Cardiac septum (tissue), 1 donor: ENCODE measurements around the gene NLRP11. TPM values are rescaled to one million over a fixed set of nuclear protein-coding genes. Genes with fewer than 3 reads are reported as not detected.

Experiments used
- DNase-seq: peaks from one replicate; pipeline ENCODE4 v3.0.0-alpha.2; 2020; ENCODE audit warnings: low spot score
- intact Hi-C: fragments of 100-400 bp; cut with DNase I; formaldehyde crosslinking; loops from one replicate; pipeline ENCODE4 v1.14.0; 2022
- long read RNA-seq: library from polyadenylated mRNA; unstranded; transcript quantifications from one replicate; pipeline ENCODE4 v2.0.0, GENCODE V29; 2021
- total RNA-seq: library from RNA; stranded (reverse); fragmentation: NEBNext Ultra II Directional; extraction: Animal tissue kit (Norgen Biotek cat#: 25700); gene quantifications from one replicate; pipeline ENCODE4 v1.2.1, GENCODE V29; 2021
- donor health status: DM: no; HTN: no; CAD: no.

NLRP11 gene
- total RNA-seq, result not detected
- long read RNA-seq, result 0 reads

DNA sequence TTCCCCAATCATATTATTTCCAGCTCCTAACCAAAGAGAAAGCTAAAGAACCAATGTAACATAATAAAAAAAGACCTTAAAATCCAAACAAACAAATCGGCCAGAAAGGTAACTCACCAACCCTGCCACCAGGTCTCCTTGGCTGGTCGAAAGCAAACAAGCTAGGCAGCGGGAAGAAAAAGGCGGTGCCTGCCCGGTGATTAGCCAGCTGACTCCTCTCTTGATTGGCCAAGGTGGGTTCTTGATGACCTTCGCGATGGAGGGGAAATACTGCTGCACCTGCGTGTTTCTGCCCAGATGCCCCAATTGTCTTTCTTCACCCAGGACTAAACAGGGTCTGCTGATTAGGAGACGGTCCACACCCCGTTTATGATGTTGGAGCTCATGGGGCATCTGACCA is at the start of gene NLRP11:
TSS of gene NLRP11 (minus strand) at position 154 of the 400 bp plus-strand sequence. CDS start 13,825 bp downstream, outside the sequence.
- intact Hi-C loops, result no loop called here
- DNase-seq, result no peak

GRCh38 chr19:55877211-55877610 is 45.4 kb upstream of the NLRP11 start:
- intact Hi-C loops, result no loop called here

DNA sequence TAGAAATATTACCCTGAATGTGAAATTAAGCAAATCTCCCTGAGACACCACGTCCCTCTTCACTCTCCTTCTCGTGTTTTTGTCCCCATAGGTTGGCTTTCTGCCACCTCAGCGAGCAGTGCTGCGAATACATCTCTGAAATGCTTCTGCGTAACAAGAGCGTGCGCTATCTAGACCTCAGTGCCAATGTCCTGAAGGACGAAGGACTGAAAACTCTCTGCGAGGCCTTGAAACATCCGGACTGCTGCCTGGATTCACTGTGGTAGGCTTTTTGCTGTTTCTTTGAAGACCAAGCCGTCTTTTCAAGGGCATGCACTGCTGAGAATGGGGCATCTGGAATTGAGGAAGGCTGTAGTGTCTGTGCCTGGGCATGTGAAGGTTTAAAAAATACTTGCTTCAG is 38.9 kb upstream of the NLRP11 start:
- intact Hi-C loops, result no loop called here
- no peak for DNase-seq

More at GRCh38 chr19:55877211-55877610, 45.4 kb upstream of the NLRP11 start:
- no peak for DNase-seq

- intact Hi-C loops, result no loop called here
- no peak for DNase-seq
These were observed 35.3 kb upstream of the NLRP11 start for GRCh38 chr19:55867101-55867500.

DNA sequence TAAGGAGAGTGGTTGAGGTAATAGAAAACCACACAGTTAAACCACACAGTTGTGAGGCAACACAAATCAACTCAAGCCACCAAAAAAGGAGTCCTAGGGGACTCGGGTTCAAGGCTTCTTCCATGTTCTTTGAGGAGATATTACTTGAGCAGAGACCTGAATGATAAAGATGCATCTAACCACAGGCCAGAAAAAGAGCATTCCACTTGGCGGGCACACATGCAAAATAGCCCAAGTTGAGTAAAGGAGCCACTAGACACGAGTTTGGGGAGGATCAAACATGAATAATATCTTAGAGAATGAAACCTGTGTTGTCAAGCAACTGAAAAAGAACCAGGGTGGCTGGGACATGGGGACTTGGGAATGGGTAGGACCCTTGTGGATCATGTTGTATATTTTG is 34.7 kb upstream of the NLRP11 start:
- intact Hi-C loops, result no loop called here

DNA sequence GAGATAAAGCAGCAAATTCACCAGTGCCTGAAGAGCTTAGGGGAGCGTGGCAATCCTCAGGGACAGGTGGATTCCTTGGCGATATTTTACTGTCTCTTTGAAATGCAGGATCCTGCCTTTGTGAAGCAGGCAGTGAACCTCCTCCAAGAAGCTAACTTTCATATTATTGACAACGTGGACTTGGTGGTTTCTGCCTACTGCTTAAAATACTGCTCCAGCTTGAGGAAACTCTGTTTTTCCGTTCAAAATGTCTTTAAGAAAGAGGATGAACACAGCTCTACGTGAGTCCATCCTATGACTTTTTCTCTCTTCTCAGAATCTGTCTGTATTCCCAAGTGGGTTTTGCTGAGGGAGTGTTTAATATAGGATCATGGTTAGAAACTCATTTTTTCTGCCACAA is 27.2 kb upstream of the NLRP11 start:
- intact Hi-C loops, result no loop called here
- no peak for DNase-seq

More for the DNA sequence above, 34.7 kb upstream of the NLRP11 start:
- no peak for DNase-seq

- intact Hi-C loops, result no loop called here
- no peak for DNase-seq
These were observed 26.6 kb upstream of the NLRP11 start for GRCh38 chr19:55858401-55858800.

DNA sequence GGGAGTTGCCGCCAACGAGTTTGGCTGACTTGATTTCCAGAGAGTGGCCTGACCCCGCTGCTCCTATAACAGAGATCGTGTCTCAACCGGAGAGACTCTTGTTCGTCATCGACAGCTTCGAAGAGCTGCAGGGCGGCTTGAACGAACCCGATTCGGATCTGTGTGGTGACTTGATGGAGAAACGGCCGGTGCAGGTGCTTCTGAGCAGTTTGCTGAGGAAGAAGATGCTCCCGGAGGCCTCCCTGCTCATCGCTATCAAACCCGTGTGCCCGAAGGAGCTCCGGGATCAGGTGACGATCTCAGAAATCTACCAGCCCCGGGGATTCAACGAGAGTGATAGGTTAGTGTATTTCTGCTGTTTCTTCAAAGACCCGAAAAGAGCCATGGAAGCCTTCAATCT is 26.2 kb upstream of the NLRP11 start:
- no peak for DNase-seq
- intact Hi-C loops, result no loop called here

DNA sequence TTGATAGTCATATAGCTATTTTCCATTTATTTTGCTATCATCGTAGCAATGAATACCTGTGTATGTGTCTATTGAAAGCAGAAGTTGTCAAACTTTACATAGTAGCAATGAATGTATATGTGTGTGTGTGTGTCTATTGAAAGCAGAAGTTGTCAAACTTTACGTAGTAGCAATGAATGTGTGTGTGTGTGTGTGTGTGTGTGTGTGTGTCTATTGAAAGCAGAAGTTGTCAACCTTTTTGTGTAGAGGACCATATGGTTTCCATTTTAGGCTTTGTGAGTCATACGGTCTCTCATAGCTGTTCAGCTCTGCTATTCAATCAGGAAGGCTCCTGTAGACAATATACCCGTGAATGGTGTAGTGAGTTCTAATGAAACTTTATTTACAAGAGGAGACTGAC is 25.4 kb upstream of the NLRP11 start:
- intact Hi-C loops, result no loop called here

GRCh38 chr19:55855160-55855559 is 23.4 kb upstream of the NLRP11 start:
- intact Hi-C loops, result no loop called here

More for the DNA sequence above, 25.4 kb upstream of the NLRP11 start:
- no peak for DNase-seq

GRCh38 chr19:55838906-55839305 is 7.1 kb upstream of the NLRP11 start:
- intact Hi-C loops, result no loop called here

More at GRCh38 chr19:55855160-55855559, 23.4 kb upstream of the NLRP11 start:
- no peak for DNase-seq

GRCh38 chr19:55838251-55838650 is 6.5 kb upstream of the NLRP11 start:
- intact Hi-C loops, result no loop called here
- no peak for DNase-seq

More at GRCh38 chr19:55838906-55839305, 7.1 kb upstream of the NLRP11 start:
- no peak for DNase-seq

DNA sequence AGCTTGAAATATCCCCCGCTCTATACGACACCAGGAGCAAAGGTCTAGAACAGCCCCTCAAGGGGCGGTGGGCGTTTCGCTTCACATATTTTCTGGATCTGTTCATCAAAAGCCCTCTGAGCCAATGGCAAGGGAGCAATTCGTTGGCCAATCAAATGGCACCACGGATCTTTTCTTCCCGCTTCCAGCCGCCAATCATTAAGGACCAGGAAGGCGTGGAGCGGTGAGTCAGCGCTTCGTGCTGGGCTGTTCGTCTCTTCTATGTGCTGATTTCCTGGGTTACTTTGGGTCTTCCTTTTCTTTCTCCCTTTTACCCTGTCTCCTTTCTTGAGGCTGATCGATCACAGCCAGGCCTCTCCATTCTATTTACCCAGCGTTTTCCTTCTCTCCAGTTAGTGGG is 4.5 kb upstream of the NLRP11 start, which contains the start of gene NLRP4:
TSS of gene NLRP4 (plus strand) at position 201 of the 400 bp plus-strand sequence. CDS start 15,541 bp downstream, outside the sequence.
- DNase-seq, result no peak
- intact Hi-C loops, result no loop called here

- no peak for DNase-seq
- intact Hi-C loops, result no loop called here
These were observed 877 bp upstream of the NLRP11 start for GRCh38 chr19:55832676-55833075.

DNA sequence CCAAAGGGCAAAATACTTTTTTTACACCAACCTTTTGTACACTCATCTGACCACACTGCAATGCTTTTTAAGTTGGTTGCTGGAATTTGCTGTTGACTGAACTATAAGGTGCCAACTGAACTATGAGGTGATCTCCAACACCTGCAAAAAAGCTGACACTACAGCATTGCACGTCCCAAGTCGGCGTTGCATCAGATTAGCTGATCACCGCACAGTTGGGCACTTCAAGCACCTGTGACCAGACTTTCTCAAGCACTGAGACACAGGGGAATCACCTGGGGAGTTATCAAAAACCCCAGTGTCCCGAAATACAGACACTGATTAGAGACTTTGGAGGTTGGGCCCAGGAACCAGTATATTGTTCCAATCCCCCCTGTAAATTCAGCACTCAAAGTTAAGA is 1.1 kb downstream of the NLRP11 start:
- intact Hi-C loops, result no loop called here
- DNase-seq, result no peak

GRCh38 chr19:55820037-55820436 is 11.8 kb downstream of the NLRP11 start:
- intact Hi-C loops, result no loop called here
- DNase-seq, result no peak

GRCh38 chr19:55813906-55814305 is 17.9 kb downstream of the NLRP11 start:
- intact Hi-C loops, result no loop called here
- DNase-seq, result no peak

GRCh38 chr19:55812449-55812848 is 19.4 kb downstream of the NLRP11 start:
- intact Hi-C loops, result no loop called here
- DNase-seq, result no peak

- intact Hi-C loops, result no loop called here
- no peak for DNase-seq
These were observed 20.5 kb downstream of the NLRP11 start for GRCh38 chr19:55811340-55811739.

DNA sequence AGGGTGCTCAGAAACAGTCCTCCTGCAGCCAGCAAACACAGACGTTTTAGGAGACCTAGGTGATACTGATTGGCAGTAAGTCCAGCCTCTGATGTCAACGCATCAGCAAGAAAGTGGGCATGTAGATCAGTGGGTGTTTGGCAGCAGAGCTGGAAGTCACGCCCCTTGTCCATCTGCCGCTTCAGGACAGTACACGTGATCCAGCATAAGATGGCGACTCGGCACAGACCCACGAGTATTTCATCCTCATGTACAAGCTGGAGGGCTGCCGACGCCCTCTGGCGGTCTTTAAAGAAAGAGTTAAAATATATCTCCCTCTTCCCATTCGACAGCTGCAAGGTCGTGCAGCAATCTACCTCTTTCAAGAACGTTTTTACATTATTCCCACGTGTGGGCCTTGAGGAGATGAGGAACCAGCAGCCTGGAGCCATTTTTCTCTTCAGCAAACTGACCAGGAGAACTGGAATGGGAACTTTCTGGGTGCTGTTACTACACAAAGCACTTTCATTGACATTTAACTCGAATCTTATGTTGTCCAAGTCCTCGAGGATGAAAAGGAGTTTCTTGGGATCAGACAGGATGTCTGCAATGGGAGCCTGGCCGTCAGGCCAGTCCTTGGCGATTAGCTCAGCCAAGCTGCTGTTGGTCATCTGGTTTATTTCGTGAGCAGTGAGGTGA is 22.3 kb downstream of the NLRP11 start:
- intact Hi-C loops, result no loop called here
- DNase-seq, result no peak

- DNase-seq, result no peak
- intact Hi-C loops, result no loop called here
These were observed 29.5 kb downstream of the NLRP11 start for GRCh38 chr19:55802281-55802680.

DNA sequence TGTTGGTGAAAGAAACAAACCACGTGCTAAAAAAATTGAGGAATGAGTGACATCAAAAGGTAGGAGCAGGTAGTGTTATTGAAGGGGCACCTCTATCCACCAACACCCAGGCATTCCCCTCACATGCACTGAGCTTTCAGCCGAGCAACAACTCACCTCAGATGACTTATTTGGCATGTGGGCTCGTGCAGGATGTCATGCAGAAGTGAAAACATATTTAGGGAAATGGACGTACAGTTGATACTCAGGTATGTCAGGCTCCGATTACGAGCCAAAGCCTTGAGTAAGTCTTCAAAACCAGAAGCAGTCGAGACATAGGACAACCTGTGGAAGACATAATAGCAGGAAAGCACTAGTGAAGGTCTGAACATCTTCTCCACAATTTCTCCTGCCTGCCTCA is 30.4 kb downstream of the NLRP11 start:
- intact Hi-C loops, result no loop called here
- DNase-seq, result no peak
